GM18520 (cell line): ENCODE data around the gene KARS1.
A peak's percentile ranks its signal among the peaks of the same experiment; 100 is the strongest.
"Not testable (repeated sequence)": the region's sequence is repeated elsewhere in the genome, so short reads cannot be mapped to it uniquely, and the experiment has no call there.

Experiments
- ATAC-seq: cut with Tn5 transposase; IDR thresholded peaks from one replicate; pipeline ENCODE4 v1.9.1; 2021; ENCODE audit not compliant: unreplicated experiment

Gene KARS1

GRCh38 chr16:75626806-75627205 lies 20.7 kb downstream of the KARS1 start:
- ATAC-seq = no peak

- ATAC-seq = no peak
These were observed 22.5 kb downstream of the KARS1 start for GRCh38 chr16:75624921-75625334.

- ATAC-seq = peak; percentile 88
These were observed 24.5 kb downstream of the KARS1 start, which contains the start of gene ADAT1 for GRCh38 chr16:75622761-75623605. TSS of gene ADAT1 (minus strand) at chr16:75623281. CDS start at chr16:75620799, 2,482 bp downstream.

- ATAC-seq = no peak
These were observed 26.3 kb downstream of the KARS1 start for GRCh38 chr16:75621170-75621477.

GRCh38 chr16:75620326-75621169 lies 26.9 kb downstream of the KARS1 start:
- no peak for ATAC-seq

- ATAC-seq = no peak
These were observed 28.7 kb downstream of the KARS1 start for GRCh38 chr16:75618780-75619179.

- no peak for ATAC-seq
These were observed 30.3 kb downstream of the KARS1 start for GRCh38 chr16:75617121-75617520.

GRCh38 chr16:75616521-75617010 lies 30.9 kb downstream of the KARS1 start:
- ATAC-seq = no peak

GRCh38 chr16:75615619-75616018 lies 31.8 kb downstream of the KARS1 start:
- ATAC-seq = no peak

GRCh38 chr16:75614066-75614897 lies 33.2 kb downstream of the KARS1 start:
- no peak for ATAC-seq

- ATAC-seq = no peak
These were observed 41.0 kb downstream of the KARS1 start for GRCh38 chr16:75606507-75606906.

- no peak for ATAC-seq
These were observed 44.2 kb downstream of the KARS1 start for GRCh38 chr16:75603241-75603640.

- no peak for ATAC-seq
These were observed 47.8 kb downstream of the KARS1 start for GRCh38 chr16:75599452-75600277.

- no peak for ATAC-seq
These were observed 53.3 kb downstream of the KARS1 start for GRCh38 chr16:75593825-75594820.

- no peak for ATAC-seq
These were observed 54.2 kb downstream of the KARS1 start for GRCh38 chr16:75593308-75593707.

- not testable (repeated sequence) for ATAC-seq
These were observed 55.5 kb downstream of the KARS1 start for GRCh38 chr16:75591927-75592326.

- ATAC-seq = no peak
These were observed 56.3 kb downstream of the KARS1 start for GRCh38 chr16:75590920-75591843.

GRCh38 chr16:75589306-75589705 lies 58.2 kb downstream of the KARS1 start:
- ATAC-seq = no peak
